NCI-H128 (cell line): ENCODE data around the gene NSUN6.

Experiments used
- DNase-seq: peaks from one replicate; lab custom pipeline; 2025; ENCODE audit not compliant: unreplicated experiment; lab: John Stamatoyannopoulos, UW

Gene NSUN6

GRCh38 chr10:18651324-18652007 is at the start of gene NSUN6:
NSUN6 (minus strand) TSS chr10:18651587; CDS start chr10:18651203, 384 bp downstream.
- peak; percentile 60 for DNase-seq

- DNase-seq = no peak
Measured at GRCh38 chr10:18699849-18700840, 48.8 kb upstream of the NSUN6 start.

GRCh38 chr10:18690541-18690940 is 39.2 kb upstream of the NSUN6 start:
- no peak for DNase-seq

- no peak for DNase-seq
Measured at GRCh38 chr10:18689498-18689897, 38.1 kb upstream of the NSUN6 start.

- no peak for DNase-seq
Measured at GRCh38 chr10:18687706-18688105, 36.3 kb upstream of the NSUN6 start.

GRCh38 chr10:18687195-18687594 is 35.8 kb upstream of the NSUN6 start:
- no peak for DNase-seq

- DNase-seq = no peak
Measured at GRCh38 chr10:18685555-18685954, 34.2 kb upstream of the NSUN6 start.

GRCh38 chr10:18684953-18685352 is 33.6 kb upstream of the NSUN6 start:
- DNase-seq = no peak

GRCh38 chr10:18684416-18684815 is 33.0 kb upstream of the NSUN6 start:
- no peak for DNase-seq

- DNase-seq = no peak
Measured at GRCh38 chr10:18683427-18683826, 32.0 kb upstream of the NSUN6 start.

- DNase-seq = no peak
Measured at GRCh38 chr10:18681971-18682411, 30.6 kb upstream of the NSUN6 start.

- no peak for DNase-seq
Measured at GRCh38 chr10:18681366-18681765, 30.0 kb upstream of the NSUN6 start.

GRCh38 chr10:18680754-18681153 is 29.4 kb upstream of the NSUN6 start:
- no peak for DNase-seq

GRCh38 chr10:18675086-18675801 is 23.9 kb upstream of the NSUN6 start:
- DNase-seq = no peak

GRCh38 chr10:18668026-18668425 is 16.6 kb upstream of the NSUN6 start:
- no peak for DNase-seq

- no peak for DNase-seq
Measured at GRCh38 chr10:18666810-18667209, 15.4 kb upstream of the NSUN6 start.

GRCh38 chr10:18665815-18666558 is 14.6 kb upstream of the NSUN6 start:
- no peak for DNase-seq

GRCh38 chr10:18664841-18665478 is 13.6 kb upstream of the NSUN6 start:
- DNase-seq = no peak

- DNase-seq = no peak
Measured at GRCh38 chr10:18660816-18661431, 9.5 kb upstream of the NSUN6 start.
